ENCODE data around the gene SFTA2.
"Not testable (repeated sequence)": the region's sequence is repeated elsewhere in the genome, so short reads cannot be mapped to it uniquely, and the experiment has no call there.

Gene SFTA2

GRCh38 chr6:30912746-30913520, 19.0 kb downstream of the SFTA2 start:
- DNase-seq, result no peak

- DNase-seq, result not testable (repeated sequence)
These were observed 21.5 kb downstream of the SFTA2 start for GRCh38 chr6:30910473-30910872.

GRCh38 chr6:30908700-30909099, 23.3 kb downstream of the SFTA2 start:
- no peak for DNase-seq

GRCh38 chr6:30907758-30908591, 24.0 kb downstream of the SFTA2 start, which contains the start of gene GTF2H4:
GTF2H4 (plus strand) TSS chr6:30908207.
- peak; percentile 97 to 99 for DNase-seq

GRCh38 chr6:30907290-30907757, 24.6 kb downstream of the SFTA2 start:
- DNase-seq, result not testable (repeated sequence)

GRCh38 chr6:30903236-30903635, 28.7 kb downstream of the SFTA2 start:
- no peak for DNase-seq

- DNase-seq, result no peak
These were observed 29.3 kb downstream of the SFTA2 start for GRCh38 chr6:30902709-30903108.

GRCh38 chr6:30902196-30902595, 29.8 kb downstream of the SFTA2 start:
- not testable (repeated sequence) for DNase-seq

- no peak for DNase-seq
These were observed 30.5 kb downstream of the SFTA2 start for GRCh38 chr6:30901436-30901835.

- no peak for DNase-seq
These were observed 31.0 kb downstream of the SFTA2 start for GRCh38 chr6:30900863-30901417.

- DNase-seq, result no peak
These were observed 33.1 kb downstream of the SFTA2 start for GRCh38 chr6:30898750-30899360.

- no peak for DNase-seq
These were observed 34.1 kb downstream of the SFTA2 start for GRCh38 chr6:30897882-30898281.

GRCh38 chr6:30896541-30896940, 35.4 kb downstream of the SFTA2 start:
- no peak for DNase-seq

- no peak for DNase-seq
These were observed 36.6 kb downstream of the SFTA2 start for GRCh38 chr6:30895343-30895742.

GRCh38 chr6:30894935-30895334, 37.0 kb downstream of the SFTA2 start:
- DNase-seq, result no peak

- no peak for DNase-seq
These were observed 37.6 kb downstream of the SFTA2 start for GRCh38 chr6:30894381-30894780.

GRCh38 chr6:30893666-30894065, 38.3 kb downstream of the SFTA2 start:
- no peak for DNase-seq

GRCh38 chr6:30893001-30893591, 38.9 kb downstream of the SFTA2 start:
- no peak for DNase-seq

GRCh38 chr6:30891816-30892538, 40.0 kb downstream of the SFTA2 start:
- no peak for DNase-seq

GRCh38 chr6:30891450-30891723, 40.6 kb downstream of the SFTA2 start:
- no peak for DNase-seq

GRCh38 chr6:30890646-30891449, 41.1 kb downstream of the SFTA2 start:
- no peak for DNase-seq

All from inflammatory macrophage treated with lipopolysaccharide for 1 hour (primary cell).